Measurements from ENCODE around the gene SMARCB1.

The SMARCB1 gene

GRCh38 chr22:23786752-23787599, at the start of gene SMARCB1:
SMARCB1 (plus strand) TSS chr22:23786966; CDS start chr22:23787170, 204 bp downstream.
- peak; percentile 77 to 91 for DNase-seq

DNA sequence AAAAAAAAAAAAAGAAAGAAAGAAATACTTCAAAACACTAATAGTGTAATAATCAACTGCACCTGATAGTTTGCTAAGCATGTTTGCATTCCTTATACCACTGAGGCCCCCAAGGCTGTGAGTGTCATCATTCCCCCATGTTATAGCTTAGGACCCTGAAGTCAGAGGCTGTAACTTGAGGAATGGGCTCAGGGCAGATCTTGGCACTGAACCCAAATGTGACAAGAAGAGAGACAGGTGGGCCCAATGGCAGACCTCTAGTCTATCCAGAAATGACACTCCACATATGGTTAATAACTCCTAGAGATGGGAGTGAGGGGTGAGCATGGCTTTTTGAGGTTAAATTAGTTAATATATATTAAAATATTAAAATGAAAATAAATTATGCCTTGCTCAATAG, 49.1 kb upstream of the SMARCB1 start:
- no peak for DNase-seq

DNA sequence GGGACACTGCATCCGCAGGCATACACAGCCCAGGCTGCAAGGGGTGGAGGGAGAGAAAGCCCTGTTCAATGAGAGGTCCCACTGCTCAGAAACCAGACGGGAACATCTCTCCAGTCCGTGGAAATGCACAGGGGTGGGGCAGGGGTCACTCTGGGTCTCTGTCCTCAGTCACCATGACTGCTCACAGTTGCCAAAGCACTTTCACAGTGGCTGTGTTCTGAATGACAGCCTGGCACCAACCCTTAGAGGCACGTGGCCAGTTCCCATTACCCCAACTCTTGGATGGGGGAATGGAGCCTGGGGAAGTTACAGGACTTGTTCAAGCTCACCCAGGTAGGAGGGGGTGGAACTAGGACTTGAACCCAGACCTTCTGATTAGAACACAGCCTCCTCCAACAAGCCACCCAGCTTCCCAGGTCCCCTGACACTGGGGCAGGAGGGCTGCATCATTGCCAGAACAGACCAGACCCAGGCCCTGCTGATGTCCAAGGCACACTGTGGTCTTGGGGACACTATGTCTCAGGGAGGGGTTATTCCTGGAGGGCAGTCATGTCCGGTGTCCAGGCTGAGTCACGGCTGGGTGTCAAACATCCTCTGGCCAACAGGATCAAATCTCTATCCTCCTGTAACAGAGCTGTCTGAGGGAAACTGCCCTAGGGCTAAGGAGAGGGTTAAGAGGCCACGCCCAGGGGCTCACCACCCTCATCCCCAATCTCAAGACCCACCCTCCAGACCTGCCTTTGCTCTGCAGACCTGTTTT, 44.1 kb upstream of the SMARCB1 start:
- no peak for DNase-seq

- DNase-seq: no peak
These were observed 43.5 kb upstream of the SMARCB1 start for GRCh38 chr22:23743303-23743705.

GRCh38 chr22:23744001-23744400, 42.8 kb upstream of the SMARCB1 start:
- DNase-seq: no peak

- no peak for DNase-seq
These were observed 42.3 kb upstream of the SMARCB1 start for GRCh38 chr22:23744485-23744884.

- no peak for DNase-seq
These were observed 41.0 kb upstream of the SMARCB1 start for GRCh38 chr22:23745791-23746190.

GRCh38 chr22:23749841-23750301, 36.9 kb upstream of the SMARCB1 start:
- DNase-seq: no peak

- no peak for DNase-seq
These were observed 36.4 kb upstream of the SMARCB1 start for GRCh38 chr22:23750367-23750713.

- peak; percentile 65 to 87 for DNase-seq
These were observed 35.9 kb upstream of the SMARCB1 start, which contains the start of gene ZNF70 for GRCh38 chr22:23750714-23751440. ZNF70 (minus strand) TSS chr22:23751112; CDS start chr22:23745140, 5,972 bp downstream.

GRCh38 chr22:23751441-23751996, 35.2 kb upstream of the SMARCB1 start:
- DNase-seq: peak in 1 of 2 experiments; percentile 53

GRCh38 chr22:23752090-23752691, 34.6 kb upstream of the SMARCB1 start:
- DNase-seq: no peak

DNA sequence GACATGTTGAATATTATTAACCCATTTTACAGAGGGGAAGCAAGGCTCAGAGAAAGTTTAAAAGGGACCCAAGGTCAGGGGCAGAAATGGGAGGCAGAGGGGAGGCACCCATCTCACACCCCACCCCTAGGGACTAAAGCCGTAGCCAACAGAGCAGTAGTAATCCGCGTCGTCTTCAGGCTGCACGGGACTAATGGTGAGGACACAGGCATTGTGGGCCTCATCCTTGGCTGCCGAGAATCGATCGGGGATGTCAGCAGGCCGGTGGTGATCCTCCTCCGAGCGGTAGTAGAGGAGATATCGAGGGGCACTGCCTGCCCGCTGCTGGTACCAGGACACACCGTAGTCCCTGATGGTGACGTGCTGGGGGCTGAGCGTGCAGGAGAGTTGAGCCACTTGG, 34.0 kb upstream of the SMARCB1 start:
- no peak for DNase-seq

DNA sequence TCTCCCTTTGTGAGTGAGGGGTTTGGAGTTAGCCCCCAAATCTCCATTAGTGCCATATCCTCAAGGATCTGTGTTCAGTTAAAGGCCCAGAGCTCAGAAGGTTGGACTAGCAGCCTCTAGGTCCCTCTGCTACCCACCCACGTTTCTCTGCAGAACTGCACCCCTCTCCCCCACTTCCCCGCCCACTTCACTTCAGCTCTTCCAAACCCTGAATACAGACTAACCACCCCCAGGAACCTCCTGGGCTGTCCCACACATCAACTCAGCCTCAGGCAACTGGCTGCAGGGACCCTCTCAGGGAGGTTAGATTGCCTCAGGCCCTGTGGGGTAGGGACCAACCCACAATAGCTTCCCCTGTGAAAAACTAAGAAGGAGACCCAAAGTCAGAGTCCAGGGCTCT, 33.4 kb upstream of the SMARCB1 start:
- no peak for DNase-seq

DNA sequence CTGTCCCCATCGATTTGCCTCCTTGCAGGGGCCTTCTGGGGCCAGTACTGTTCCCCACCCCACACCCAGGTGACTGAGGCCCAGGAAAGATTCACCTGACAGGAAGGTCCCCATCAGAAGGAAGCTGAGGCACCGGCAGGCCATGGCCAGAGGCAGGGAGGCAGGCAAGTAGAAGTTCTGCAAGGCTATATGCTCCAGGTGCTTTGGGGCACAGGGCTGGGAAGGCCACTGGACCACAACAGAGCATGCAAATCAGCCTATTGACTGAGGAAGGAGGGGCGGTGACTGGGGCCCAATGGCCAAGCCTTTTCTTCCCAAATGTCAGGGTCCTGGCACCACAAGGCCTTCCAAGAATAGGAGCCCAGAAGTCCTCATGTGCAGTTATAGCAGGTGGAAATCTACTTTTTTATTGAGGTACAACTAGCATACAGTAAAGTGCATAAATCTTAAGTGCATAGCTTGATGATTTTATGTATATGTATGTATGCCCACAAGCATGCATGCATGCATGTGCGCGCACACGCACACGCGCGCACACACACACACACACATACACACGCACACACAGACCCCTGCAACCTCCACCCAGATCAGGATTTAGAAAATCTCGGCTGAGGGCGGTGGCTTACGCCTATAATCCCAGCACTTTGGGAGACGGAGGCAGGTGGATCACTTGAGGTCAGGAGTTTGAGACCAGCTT, 32.4 kb upstream of the SMARCB1 start, which contains the start of gene VPREB3:
Gene VPREB3, minus strand, starts transcription at position 206 of the 700 bp plus-strand sequence. Its CDS starts 62 bp downstream, at position 144.
- no peak for DNase-seq

- no peak for DNase-seq
These were observed 31.7 kb upstream of the SMARCB1 start for GRCh38 chr22:23754980-23755636.

GRCh38 chr22:23755711-23756110, 31.1 kb upstream of the SMARCB1 start:
- DNase-seq: no peak

DNA sequence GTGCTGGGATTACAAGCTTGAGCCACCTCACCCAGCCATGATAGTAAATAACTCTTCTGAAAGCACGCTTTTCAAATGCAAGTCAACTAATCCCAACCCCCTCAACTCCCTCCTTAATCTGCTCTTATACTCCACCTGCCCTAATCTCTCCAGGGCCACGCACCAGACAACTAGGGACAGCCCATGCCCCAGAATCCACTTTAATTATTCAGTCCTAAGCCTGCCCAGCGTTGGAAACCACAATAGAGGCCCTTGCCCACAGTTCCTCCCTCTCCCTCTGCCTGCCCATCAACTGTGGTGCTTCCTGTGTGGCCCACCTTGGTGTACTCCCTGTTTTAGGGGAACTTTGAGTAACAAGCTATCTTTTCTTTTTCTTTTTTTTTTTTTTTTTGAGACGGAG, 29.9 kb upstream of the SMARCB1 start:
- peak; percentile 54 to 70 for DNase-seq

- DNase-seq: peak in 1 of 2 experiments; percentile 30
These were observed 27.2 kb upstream of the SMARCB1 start for GRCh38 chr22:23759566-23759965.

GRCh38 chr22:23760056-23760455, 26.7 kb upstream of the SMARCB1 start:
- DNase-seq: no peak
